Activated effector memory CD4-positive, alpha-beta T cell treated with Interleukin-2 at 50 U/mL for 16 hours (primary cell): ENCODE data around the gene TUT1.
"Not testable (repeated sequence)": the region's sequence is repeated elsewhere in the genome, so short reads cannot be mapped to it uniquely, and the experiment has no call there.

ENCODE experiments used
- DNase-seq: peaks from one replicate; pipeline ENCODE4 v3.0.0-alpha.2; 2020

The TUT1 gene

DNA sequence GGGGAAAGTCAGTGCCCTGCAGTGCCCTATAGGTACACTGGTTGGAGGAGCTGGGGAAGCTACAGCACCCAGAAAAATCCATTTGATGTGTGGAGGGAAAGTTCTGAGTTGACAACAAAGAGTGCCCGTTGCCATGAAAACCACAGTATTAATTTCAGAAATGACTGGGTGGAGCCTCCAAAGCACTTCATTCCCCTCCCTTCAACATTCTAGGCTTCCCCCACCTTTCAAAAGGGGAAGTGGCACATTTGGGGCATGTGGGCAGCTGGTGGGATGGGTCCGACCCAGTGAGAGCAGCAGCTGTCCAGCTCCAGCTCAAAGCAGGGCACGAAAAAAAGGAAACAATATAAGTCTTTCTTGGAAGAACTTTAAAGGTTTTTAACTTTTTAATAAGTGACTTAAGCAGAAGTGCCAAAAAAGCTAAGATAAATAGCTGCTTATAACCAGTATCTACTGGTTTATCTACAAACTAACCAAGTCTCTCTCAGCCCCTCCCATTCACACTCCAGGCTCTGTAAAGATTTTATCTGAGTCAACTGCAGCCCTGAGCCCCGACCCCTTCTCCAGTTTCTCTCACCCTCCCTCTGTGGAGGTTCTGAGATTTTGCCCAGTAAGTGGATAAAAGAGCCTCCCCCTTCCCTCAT lies 35.7 kb downstream of the TUT1 start:
- DNase-seq, result peak; percentile 55

DNA sequence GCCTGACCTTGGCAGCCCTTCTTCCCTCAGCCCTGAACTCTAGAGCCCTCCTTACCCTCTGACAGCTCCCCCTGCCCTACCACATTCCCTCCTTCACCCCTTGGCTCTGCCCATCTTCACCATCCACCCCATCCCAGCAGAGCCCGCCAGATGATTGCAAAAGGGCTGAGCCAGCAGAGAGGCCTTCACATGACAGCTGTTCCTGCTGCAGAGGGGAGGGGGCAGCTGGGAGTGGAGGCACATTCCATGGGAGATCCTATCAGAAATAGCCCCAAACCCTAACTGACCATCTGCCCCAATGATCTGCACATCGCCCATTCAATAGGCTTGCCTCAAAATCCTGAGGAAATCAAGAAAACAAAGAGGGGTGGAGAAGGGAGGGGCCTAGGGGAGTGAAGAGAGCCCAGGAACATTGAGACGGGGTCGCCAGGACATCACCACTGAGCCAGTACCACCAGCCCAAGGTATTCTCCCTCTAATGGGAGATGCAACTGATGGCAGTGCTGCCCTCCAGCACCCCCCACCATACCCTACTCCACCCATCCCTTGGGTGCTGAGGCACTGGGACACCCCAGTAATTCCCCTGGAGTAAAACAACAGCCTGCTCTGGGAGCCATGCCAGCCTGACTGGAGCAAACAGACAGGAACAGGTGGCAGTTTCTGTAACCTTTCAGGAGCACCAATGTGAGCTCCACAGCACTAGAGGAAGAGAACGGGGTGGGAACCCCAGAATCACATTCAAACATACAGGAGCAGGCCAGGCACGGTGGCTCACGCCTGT lies 36.7 kb downstream of the TUT1 start:
- no peak for DNase-seq

DNA sequence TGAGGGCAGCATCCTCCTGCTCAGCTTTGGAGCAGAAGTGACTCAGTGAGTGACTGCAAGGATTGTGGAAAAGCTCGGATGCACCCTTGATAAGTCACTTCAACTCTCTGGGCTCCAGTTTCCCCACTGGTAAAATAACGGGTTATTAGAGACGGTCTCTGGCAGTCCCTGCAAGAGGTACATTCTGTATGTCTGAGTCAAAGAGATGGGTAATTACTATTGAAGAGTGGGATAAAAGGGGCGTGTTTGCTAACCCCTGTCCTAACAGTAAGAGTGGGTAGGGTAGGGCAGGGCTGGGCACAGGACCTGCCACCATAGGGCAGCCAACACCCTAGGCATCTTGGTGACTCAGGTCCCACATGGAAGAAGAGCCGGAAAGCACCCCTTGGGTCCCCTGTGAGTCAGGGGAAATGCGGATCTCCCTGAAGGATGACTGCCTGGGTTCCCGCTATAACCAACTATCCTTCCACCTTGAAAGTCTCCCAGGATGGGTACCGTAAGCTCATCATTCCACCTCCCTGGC lies 37.4 kb downstream of the TUT1 start:
- no peak for DNase-seq

DNA sequence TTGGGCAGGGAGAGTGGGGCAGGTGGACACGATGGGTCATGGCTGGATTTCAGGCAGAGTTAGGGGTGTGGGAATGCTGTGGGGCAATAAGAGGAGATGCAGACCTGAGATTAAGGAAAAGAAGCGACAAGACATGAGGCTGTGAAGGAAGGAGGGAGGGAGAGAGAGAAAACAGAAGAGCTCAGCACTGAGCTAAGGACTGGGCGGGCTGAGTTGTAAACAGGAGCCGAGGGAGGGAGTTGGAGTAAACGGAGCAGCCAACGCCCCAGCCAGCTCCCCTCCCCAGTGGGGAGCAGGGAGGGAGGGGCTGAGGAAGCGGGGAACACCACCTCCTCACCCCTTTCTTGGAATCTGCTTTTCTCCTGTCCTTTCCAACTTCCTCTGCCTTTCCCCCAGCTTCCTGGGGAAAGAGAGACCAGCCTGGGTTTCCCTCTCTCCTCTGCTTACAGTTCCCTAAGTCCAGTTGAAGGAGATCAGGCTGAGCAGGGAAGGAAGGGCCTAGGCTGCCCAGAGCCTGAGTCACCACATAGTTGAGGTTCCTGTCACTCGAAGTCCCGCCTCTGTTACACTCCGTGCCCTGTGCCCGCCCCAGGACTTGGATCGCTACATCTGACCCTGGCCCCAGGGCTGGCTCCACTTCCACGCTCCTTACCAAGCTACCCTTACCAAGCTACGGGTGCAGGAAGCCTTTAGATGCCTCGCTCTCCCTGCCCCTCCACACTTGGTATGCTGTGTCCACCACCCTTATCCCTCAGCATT lies 38.1 kb downstream of the TUT1 start:
- DNase-seq, result peak; percentile 71

- no peak for DNase-seq
Observed at GRCh38 chr11:62552485-62553079, 38.7 kb downstream of the TUT1 start.

GRCh38 chr11:62550478-62550877 lies 40.8 kb downstream of the TUT1 start:
- DNase-seq, result not testable (repeated sequence)

GRCh38 chr11:62548545-62549335 lies 42.6 kb downstream of the TUT1 start:
- DNase-seq, result no peak

DNA sequence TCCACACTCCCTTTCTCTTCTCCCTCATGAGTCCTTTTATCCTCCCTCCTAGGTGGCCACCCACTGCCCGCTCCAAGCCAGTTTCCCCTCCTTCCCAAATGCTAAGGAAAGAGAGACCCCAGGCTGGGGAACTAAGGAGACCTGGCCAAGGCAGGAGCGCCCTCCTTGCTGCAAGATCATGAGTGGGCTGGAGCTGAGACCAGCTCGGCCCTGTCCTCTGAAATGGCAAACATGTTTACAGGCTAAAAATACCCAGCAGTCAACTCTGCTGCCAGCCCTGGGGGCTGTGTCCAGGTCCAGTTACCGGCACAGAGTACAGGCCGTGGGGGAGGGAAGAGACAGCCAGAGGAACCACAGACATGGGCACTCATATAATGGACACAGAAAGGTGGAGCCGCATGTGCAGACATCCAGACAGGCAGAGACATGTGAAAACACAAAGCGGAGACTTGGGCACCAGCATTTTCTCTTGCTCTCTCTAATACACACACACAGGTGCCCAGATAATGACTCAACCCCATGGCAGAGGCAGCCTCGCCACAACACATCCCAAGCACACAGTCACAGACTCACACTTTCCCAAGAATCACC lies 43.5 kb downstream of the TUT1 start:
- no peak for DNase-seq

DNA sequence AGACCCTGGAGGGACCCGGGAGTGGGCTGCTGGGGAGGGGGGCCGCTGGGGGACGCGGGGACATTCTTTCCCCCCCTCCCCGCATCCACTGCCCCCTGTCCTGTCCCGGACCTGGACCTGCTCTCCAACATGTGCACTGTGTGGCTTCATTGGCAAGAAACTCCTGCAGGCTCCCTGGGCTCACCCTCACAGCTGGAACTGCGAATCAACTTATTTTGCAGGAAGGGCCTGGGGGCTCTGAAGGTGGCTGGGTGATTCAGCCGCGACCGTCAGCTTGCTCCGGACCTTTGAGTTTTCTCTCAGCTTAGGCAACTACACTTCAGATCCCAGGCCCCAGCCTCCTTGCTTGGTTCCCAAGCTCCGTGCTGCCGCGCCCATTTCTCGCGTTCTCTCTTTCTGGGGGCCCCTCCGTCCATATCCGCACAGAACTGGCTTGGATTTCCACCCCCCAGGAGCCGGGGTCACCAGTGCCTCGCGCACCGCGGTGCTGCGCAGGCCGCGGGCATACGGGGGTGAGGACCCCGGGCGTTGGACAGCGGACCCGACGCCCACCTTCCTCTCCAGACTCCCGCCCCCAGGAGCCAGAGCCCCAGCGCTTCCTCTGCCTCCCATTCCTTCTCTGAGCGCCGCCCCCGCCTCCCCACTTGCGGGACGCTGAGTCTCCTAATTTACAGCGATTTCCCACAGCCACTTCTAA lies 44.2 kb downstream of the TUT1 start:
- no peak for DNase-seq

DNA sequence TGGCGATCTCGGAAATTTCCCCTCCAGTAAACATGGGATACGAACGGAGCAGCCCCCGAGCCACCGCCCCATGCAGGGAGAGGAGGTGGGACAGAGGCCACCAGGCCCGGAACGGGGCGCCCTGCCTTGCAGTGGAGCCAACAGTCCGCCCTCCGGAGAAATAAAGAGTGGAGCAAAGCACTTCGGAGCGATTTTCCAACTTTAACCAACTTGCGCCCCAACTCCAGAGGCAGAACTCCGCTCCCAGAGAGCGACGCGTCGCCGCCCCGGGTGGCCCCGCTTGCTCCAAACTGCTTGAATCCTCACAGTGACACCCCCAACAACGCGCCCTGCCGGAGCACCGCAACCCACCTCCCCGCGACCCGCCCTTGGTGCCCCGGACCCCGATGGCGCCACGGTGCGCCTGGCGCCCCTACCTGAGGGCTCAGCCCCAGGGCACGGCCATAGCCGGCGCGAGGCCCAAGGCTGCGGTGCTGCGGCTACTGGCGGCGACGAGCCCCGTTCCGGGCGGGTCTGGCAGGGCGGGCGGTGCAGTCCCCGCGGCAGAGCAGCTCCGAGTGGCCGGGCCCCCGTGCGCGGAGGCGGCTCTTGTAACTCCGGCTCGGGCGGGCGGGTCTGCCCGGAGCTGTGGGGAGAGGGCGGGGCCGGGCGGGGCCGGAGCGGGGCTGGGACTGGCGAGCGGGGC lies 44.9 kb downstream of the TUT1 start, which contains the start of gene AHNAK:
Gene AHNAK (minus strand): TSS at position 563 of the 685 bp plus-strand sequence. CDS start 10,708 bp downstream, outside the sequence.
- DNase-seq, result peak; percentile 60

- peak; percentile 47 for DNase-seq
Observed at GRCh38 chr11:62545437-62546243, 45.7 kb downstream of the TUT1 start.

DNA sequence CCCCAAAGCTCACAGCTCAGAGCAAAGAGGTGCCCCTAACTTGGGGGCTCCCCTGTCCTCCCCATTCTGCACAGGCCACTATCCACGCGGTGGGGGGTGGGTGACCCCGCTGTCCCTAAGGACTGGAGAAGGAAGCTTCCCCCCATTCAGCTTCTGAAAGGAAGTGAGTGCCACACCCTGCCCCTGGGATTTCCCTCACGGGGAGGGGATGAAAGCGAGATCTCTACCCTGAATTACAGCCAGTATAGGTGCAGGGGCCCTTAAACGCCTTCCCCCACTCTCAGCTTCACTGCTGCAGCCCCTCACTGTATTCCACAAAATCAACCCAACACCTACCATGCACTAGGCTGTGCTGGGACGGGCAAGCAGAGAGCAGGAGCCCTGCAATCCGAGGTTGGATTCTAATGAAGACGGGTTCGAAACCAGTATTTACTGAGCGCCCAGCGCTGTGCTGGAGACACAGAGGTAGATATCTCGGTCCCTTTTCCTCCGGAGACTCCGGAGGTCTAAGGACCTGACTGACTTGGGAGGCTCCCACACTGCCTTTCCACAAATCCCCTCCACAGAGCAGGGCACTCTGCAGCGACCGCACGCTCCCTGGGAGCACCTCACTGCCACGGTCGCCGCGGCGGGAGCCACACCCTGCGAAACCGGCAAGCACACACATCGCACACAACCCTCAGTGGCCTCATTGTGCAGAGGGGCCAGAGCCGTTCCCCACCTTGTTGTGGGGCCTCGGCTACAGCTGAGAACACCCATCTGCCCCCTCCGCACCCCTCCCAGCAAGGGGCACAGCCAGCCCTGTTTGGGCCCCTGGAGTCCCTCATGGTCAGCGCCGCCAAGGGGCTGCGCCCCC lies 46.5 kb downstream of the TUT1 start:
- DNase-seq, result peak; percentile 21

DNA sequence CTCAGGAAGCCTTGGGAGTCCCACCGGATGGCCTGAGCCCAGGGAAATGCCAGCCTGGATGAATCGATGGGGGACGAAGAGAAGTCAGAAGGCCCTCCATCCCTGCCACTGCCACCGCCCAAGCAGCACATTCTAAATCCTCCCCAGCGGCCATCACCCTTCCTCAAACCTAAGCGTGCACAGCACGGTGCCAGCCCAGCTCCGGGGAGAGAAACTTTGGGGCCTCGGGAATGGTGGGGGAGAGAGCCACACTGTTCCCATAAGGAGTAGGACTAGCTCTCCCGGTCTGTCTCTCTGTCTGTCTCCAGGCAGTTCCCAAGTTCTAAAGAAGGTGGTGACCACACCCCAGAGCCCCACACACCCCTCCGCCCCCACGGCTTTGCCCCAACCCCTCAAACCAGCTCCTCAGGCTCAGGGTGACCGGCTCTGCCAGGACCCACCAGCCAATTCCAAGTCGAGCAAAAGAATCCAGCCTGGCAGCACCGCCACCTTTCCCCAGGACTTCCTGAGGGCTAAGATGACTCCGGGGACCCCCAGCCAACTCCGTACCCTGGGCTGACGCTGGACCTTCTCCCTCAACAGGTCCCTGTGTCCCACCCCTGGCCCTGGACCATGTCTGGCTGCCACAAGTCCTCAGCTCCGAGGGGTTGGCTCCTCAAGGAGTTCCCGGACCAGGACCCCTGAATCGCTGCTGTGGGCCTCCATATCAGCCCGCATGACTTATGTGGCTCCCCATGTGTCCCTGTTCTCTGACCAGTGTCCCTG lies 47.5 kb downstream of the TUT1 start:
- no peak for DNase-seq

DNA sequence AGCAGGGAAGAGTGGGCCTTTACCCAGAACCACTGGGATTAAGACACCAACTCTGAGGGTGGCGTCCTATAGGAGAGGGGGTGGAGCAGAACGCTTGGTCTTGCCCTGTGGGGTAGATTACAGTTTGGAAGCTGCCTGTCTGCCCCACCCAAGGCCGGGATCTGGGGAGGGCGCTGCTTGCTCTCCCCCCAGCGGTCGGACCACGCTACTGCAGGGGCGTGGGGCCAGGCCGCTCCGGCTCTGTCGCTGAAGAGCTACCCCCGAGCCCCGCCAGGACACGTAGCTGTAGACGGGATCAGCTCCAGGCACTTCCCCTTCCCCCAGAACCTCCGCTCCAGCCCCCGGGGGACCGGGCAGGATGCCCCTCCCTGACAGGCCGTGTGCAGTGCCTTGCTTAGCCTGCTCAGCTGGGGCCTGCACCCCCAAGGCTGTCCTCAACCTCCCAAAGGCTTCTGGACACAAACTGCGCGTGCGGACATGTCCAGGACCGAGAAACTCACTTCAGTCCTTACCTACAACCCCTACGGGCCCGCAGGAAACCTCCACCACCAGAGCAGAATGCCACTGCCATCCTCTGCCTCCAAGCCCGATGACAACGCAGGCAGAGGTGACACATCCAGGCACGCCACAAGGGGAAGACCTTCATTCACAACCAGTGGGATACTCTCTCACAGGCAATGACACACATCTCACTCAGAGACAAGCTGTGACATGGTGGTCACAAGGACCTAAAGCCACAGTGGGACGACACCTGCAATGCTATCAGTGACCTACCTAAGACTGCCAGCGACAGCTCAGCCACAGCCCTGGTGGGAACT lies 48.4 kb downstream of the TUT1 start:
- peak; percentile 56 for DNase-seq

DNA sequence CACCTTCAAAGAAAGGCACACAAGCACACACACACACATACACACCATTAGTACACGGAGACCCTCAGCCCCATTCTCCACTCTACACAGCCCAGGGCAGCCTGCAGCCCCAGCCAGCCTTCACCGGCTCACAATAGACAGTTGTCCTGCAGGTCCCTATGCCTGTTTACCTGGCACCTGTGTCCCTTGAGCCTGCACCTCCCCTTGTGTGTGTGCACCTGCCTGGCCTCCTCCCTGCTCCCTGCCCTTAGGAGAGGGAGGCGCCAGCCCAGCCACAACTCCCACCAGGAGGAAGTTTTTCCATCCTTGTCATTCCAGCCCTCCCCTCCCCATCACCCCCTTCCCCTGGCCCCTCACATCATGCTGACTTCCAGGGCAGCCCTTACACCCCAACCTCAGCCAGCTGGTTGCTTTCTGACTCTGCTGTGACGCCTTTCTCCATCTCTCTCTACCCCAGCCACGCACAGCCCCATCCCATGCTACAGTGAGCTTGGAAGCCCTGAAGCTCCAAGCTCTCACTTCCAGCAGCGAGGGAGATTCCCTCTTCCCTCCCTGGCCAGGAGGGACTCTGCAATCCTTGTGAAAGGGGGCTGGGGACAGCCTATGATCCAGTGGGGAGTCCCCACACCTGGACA lies 49.1 kb downstream of the TUT1 start:
- no peak for DNase-seq
